Renal cortex interstitium (tissue), 15 donors: ENCODE measurements around the gene UQCR11. TPM values are rescaled to one million over a fixed set of nuclear protein-coding genes. Genes with fewer than 3 reads are reported as not detected.

Source experiments
- DNase-seq, 11 donors: peaks; one replicate each; pipeline ENCODE4 v3.0.0-alpha.2; 2013; ENCODE audit warnings: low read depth in 9 of 11, low spot score in 4 of 11; ENCODE audit errors: extremely low read depth in 1 of 11
- long read RNA-seq, 16 experiments: transcript quantifications; one replicate each; lab custom pipeline, GENCODE V29; 2026
- polyA plus RNA-seq, 3 donors: library from polyadenylated mRNA; unstranded; fragments of 120-200 nt; gene quantifications; one replicate each; pipeline ENCODE4 v1.2.1, GENCODE V29; 2013; ENCODE audit not compliant: insufficient read length in 3 of 3

Gene UQCR11
- 100 to 1,000 TPM in 2 of 3 donors, 10 to 100 TPM in 1; 86.1 to 129 (median 121) TPM for polyA plus RNA-seq
- long read RNA-seq, donor 1, transcript UQCR11-203 (3 exons, 1,324 nt) = major isoform, 220 of 293 reads
- long read RNA-seq, donor 1, partial matches to known transcripts = 69 of 293 reads
- long read RNA-seq, donor 1, other reads (novel, unspliced or antisense) = 0 of 293 reads
- long read RNA-seq, donor 2, transcript UQCR11-203 (3 exons, 1,324 nt) = major isoform, 274 of 348 reads
- long read RNA-seq, donor 2, partial matches to known transcripts = 73 of 348 reads
- long read RNA-seq, donor 2, other reads (novel, unspliced or antisense) = 0 of 348 reads
- long read RNA-seq, donor 3, transcript UQCR11-203 (3 exons, 1,324 nt) = major isoform, 331 of 387 reads
- long read RNA-seq, donor 3, partial matches to known transcripts = 55 of 387 reads
- long read RNA-seq, donor 3, other reads (novel, unspliced or antisense) = 0 of 387 reads
- long read RNA-seq, donor 4, transcript UQCR11-203 (3 exons, 1,324 nt) = major isoform, 235 of 265 reads
- long read RNA-seq, donor 4, partial matches to known transcripts = 26 of 265 reads
- long read RNA-seq, donor 4, other reads (novel, unspliced or antisense) = 0 of 265 reads
- long read RNA-seq, donor 5 = 0 reads
- long read RNA-seq, donor 6, transcript UQCR11-203 (3 exons, 1,324 nt) = major isoform, 237 of 294 reads
- long read RNA-seq, donor 6, partial matches to known transcripts = 56 of 294 reads
- long read RNA-seq, donor 6, other reads (novel, unspliced or antisense) = 0 of 294 reads
- long read RNA-seq, donor 7, transcript UQCR11-201 (2 exons, 753 nt) = minor isoform, 7 of 441 reads
- long read RNA-seq, donor 7, transcript UQCR11-203 (3 exons, 1,324 nt) = major isoform, 369 of 441 reads
- long read RNA-seq, donor 7, partial matches to known transcripts = 65 of 441 reads
- long read RNA-seq, donor 7, other reads (novel, unspliced or antisense) = 0 of 441 reads
- long read RNA-seq, donor 8 = 0 reads
- long read RNA-seq, donor 9, transcript UQCR11-203 (3 exons, 1,324 nt) = major isoform, 221 of 260 reads
- long read RNA-seq, donor 9, partial matches to known transcripts = 37 of 260 reads
- long read RNA-seq, donor 9, other reads (novel, unspliced or antisense) = 0 of 260 reads
- long read RNA-seq, donor 10, transcript UQCR11-201 (2 exons, 753 nt) = minor isoform, 6 of 412 reads
- long read RNA-seq, donor 10, transcript UQCR11-203 (3 exons, 1,324 nt) = major isoform, 344 of 412 reads
- long read RNA-seq, donor 10, partial matches to known transcripts = 61 of 412 reads
- long read RNA-seq, donor 10, other reads (novel, unspliced or antisense) = 0 of 412 reads
- long read RNA-seq, donor 11, transcript UQCR11-203 (3 exons, 1,324 nt) = major isoform, 158 of 175 reads
- long read RNA-seq, donor 11, partial matches to known transcripts = 14 of 175 reads
- long read RNA-seq, donor 11, other reads (novel, unspliced or antisense) = 0 of 175 reads
- long read RNA-seq, donor 12, transcript UQCR11-203 (3 exons, 1,324 nt) = major isoform, 160 of 209 reads
- long read RNA-seq, donor 12, partial matches to known transcripts = 49 of 209 reads
- long read RNA-seq, donor 12, other reads (novel, unspliced or antisense) = 0 of 209 reads
- long read RNA-seq, donor 13 = 0 reads
- long read RNA-seq, donor 14, transcript UQCR11-203 (3 exons, 1,324 nt) = major isoform, 335 of 391 reads
- long read RNA-seq, donor 14, partial matches to known transcripts = 48 of 391 reads
- long read RNA-seq, donor 14, other reads (novel, unspliced or antisense) = 7 of 391 reads
- long read RNA-seq, donor 15, transcript UQCR11-203 (3 exons, 1,324 nt) = major isoform, 86 of 107 reads
- long read RNA-seq, donor 15, partial matches to known transcripts = 17 of 107 reads
- long read RNA-seq, donor 15, other reads (novel, unspliced or antisense) = 0 of 107 reads
- long read RNA-seq, donor 16, transcript UQCR11-203 (3 exons, 1,324 nt) = major isoform, 488 of 533 reads
- long read RNA-seq, donor 16, partial matches to known transcripts = 42 of 533 reads
- long read RNA-seq, donor 16, other reads (novel, unspliced or antisense) = 0 of 533 reads

DNA sequence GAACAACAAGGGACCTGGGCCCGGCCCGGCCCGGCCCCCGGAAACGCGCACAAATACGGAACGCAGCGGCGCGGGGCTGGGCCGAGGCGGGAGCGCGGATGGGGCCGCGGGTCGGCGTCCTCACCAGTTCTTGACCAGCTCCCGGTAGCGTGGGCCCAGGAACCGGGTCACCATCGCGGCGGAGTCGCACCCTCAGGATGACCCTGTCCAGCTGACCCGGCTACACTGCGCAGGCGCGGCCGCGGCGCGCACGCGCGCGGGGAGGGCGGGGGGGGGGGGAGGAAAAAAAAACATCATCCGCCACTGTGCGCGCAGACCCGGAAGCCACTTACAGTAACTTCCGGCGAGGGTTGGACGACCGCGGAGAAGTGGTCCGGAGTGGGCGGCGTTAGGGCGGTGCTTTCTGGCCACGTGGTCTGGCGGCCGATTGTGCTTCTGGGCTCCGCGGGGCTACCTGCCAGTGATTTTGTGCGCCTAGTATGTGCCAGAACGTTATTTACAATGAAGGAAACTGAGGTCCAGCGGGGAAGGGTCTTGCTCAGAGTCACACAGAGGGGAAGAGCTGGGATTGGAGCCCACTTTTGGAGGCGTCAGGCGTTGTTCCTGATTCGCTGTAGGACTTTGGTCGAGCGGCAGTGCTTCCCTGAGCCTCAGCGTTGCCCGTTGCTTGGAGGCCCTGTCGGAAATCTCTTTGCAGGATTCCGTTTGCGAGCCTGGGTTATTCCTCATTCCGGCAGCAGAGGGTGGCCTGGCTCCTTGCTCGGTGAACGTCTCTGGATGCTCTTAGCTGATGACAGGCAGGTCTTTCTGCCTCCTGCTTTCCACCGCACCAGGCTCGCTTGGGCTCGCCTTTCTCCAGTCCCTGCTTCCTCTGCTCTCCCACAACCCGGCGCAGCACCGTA lies at the start of gene UQCR11:
TSS of gene UQCR11 (minus strand) at position 227 of the 902 bp plus-strand sequence. CDS start at position 174, 53 bp downstream.
- DNase-seq = peak; percentile 86 to 93 (median 91)

DNA sequence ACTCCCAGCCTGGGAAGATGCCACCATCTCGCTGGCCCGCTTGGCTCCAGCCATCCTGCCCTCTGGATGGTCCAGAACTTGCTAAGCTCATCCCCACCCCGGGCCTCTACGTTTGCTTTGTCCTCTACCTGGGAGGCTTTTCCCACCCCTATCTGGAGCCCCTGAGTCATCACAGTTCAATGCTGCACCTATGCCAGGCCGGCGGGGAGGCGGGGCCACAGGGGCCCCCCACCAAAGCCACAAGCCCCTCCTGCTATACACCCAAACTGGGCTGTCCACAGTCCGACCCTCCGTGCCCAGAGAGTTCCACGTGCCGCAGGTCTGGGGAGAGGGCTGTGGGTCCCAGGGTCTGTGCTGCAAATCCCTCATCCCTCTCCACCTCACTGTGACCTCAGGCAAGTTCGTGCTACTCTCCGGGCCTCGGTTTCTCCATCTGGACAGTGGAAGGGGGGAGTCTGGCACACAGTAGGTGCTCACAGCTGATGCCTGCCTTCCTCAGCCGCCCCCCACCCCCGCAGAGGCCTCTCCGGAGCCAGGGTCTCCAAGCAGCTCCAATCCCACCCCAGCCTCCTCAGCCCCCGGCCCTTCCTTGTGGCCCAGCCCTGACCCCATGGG lies 49.0 kb upstream of the UQCR11 start:
- no peak for DNase-seq

DNA sequence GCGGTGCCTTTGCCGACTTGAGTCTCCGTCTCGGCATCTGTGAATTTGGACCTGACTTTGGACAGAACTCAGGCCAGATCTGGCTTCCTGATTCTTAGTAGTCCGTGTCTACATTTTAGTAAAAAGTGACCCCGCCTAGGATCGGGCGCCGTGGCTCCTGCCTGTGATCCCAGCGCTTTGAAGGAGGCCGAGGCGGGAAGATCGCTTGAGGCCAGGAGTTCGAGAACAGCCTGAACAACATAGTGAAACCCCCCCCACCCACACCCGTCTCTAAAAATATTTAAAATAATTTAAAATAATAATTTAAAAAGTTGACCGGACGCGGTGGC lies 48.0 kb upstream of the UQCR11 start:
- DNase-seq = no peak

DNA sequence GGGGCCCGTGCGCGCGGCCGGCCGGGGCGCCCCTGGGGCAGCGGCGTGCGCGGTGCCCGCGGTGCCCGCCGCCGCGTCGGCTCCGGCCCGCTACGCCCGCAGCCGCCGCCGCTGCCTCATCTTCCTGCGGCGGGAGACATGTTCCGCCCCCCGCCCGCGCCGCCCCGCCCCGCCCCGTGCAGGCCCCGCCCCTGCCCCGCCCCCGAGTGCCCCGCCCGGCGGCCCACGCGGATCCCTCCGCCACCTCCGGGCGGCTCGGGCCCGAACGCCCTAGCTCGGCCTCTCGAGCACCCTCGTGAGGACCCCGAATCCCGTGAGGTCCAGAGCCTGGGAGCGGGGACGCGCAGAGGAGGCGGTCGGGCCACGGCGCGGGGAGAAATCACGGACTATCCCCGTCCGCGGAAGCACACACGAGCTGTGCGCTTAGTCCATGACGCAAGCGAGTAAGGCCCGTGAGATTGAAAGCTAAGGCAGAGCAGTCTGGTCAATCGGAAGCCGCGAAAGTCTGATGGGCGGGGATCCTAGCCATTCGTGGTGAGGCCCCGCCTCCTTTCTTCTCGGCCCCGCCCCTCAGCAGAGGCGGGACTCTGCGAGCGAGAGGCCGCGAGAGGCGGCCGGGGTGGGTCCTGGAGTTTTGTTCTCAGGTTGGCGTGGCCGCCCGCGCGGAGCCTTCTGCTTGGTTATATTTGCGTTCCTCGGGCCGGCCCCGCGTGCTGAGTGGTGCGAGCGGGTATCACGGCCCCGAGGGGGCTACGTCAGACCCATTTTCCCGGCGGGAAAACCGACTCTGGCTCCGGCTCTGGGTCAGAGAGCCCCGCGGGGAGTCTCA lies 47.4 kb upstream of the UQCR11 start, which contains the start of gene TCF3:
TSS of gene TCF3 (minus strand) at position 145 of the 829 bp plus-strand sequence. CDS start 2,367 bp downstream, outside the sequence.
- peak; percentile 95 to 99 (median 98) for DNase-seq

DNA sequence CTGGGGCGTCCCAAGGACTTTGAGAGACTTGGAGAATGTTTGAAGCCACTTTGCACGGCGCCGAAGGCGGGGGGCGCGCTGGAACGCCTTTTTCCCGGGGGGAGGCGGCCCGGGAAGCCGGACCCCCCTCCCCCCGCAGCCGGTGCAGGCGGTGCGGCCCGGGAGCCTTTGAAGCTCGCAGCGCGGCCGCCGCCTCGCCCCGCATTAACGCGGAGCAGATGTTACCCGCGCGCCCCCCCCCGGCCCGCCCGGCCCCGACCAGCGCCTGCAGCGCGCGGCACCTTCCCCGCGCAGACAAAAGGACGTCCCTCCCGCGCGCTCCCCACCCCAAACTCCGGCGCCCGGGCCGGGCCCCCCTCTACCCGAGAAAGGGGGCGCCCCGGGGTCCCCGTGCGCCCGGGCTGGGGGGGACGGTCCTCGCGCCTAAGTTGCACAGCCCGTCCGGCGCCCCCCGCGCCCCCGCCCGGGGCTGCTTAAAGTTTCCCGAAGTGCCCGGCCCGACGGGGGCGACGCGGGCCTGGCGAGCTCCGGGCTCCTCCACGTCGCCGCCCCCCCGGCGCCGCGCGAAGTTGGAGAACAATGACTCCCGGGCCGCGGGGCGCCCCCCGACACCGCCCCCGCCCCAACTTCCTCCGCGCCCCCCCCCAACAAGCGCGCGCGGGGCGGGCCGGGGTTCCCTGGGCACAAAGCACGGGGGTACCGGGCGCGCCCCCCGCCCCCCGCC lies 46.5 kb upstream of the UQCR11 start:
- peak in 1 of 11 donors; percentile 43 for DNase-seq

DNA sequence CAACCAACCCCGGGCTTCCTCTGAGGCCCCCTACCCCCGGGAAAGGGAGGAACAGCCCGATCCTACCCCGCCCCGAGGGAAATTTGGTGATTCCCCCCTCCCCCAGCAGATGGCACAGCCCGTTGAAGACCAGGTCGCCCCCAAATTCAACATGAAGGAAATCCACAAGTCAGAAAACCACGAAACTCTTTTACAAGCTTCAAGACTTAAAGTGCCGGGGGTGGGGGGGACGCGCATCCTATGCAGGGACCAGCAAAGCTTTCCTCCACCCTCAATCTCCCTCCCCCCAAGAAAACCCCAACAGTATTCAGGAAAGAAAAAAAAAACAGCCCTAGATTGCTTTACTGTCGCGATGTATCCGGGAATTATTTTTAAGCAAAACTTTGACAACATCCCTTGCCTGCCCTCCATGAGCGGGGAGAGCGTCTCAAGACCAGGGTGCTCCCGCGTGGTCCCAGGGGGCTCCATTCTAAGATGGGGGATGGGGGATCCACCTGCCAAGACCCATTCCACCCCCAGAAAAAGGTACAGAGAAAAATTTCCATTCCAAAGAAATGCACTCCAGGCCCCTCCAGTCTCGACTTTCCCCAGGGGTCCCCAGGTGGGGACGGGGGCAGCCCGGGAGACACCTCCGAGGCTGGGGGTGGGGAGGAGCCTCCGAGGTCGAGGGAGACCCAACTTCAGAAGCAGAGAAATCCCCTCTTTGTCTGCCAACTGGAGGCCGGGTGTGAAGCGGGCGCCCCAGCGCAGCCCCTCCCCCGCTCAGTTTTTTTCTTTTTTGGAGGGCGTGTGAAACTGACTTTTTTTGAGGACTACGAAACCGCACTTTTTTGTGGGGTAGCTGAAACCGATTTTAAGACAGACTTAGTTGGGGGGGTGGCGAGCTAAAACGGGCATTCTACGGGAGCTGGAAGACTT lies 45.6 kb upstream of the UQCR11 start:
- DNase-seq = peak in 2 of 11 donors; percentile 39 to 48

DNA sequence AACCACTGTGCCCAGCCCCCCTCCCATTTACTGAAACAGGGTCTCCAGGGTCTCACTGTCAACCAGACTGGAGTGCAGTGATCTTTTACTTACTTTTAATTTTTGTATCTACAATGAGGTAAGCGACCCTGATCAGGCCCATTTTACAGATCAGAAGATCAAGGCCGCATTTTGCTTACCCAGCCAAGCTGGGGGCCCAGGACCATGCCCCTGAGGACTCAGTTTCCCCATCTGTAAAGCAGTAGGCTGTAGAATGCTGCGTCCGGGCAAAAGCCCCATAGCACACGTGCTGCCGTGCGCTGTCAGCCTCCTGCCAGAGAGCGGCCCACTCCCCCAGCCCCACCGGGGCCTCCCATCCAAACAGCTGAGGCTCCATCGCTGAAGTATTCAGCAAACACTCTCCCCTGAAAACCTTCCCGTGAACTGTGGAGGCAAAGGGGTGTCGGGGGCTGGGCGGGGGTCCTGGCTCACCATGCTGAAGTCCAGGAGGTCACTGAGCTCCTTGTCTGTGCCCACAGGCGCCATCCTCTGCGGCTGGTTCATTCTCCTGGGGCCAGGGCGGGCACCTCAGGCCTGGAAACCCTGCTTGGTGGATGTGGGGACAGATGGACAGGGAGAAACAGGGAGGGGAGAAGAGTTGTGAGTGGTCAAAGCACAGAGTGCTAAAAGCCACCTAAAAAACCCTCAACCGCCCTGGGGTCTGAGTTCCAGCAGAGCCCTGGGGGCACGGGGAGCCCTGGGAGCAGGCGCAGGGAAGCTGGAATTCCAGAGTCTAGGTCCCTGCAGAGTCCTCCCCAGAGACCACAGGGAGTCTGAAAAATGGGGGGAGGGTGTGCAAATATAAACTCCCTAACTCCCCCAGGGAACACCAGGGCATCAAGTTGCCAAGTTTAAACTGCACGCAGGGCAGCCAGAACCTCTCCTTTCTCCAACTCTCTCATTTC lies 44.7 kb upstream of the UQCR11 start:
- no peak for DNase-seq

DNA sequence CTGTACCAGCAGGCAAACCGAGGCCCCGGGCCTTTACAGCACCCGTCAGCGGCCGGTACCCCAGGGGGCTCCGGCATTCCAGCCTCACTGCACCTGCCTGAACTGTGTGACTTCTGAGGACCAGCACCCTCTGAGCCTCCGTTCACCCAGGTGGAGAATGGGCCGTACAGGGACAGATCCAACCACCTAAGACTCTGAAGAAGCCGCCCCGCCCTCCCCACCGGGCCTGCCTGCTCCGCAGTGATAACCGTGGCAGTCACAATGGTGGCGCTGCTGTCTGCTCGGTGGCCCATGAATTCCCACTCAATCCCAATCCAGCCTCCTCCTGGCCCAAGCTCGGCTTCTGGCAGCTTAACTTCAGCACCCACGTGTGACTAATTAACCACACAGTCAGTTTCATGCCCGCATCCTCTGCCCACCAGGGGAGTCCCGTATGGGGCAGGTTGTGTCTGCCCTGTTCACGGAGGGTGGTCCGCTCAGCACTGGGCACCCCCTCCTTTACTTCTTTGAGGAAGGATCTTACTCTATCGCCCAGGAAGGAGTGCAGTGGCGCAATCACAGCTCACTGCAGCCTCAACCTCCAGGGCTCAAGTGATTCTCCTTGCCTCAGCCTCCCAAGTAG lies 43.8 kb upstream of the UQCR11 start:
- no peak for DNase-seq

DNA sequence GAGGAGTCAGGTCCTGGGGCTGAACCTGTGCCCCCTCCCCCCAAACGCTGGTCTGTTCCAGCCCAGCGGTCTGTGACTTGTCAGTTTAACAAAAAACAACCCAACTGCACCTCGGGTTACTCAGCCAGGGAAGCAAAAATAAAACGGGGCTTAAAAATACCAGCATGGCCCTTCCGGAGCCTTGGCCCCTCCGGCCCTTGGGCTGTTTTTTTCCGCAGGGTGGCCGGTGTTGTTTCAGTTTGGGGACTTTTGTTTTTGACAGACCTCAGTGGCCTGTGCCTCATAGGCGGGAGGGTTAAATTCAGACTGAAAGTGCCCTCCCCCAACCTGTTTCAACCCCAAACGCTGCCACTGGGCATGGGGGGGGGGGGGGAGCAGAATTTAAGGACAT lies 43.2 kb upstream of the UQCR11 start:
- DNase-seq = no peak

DNA sequence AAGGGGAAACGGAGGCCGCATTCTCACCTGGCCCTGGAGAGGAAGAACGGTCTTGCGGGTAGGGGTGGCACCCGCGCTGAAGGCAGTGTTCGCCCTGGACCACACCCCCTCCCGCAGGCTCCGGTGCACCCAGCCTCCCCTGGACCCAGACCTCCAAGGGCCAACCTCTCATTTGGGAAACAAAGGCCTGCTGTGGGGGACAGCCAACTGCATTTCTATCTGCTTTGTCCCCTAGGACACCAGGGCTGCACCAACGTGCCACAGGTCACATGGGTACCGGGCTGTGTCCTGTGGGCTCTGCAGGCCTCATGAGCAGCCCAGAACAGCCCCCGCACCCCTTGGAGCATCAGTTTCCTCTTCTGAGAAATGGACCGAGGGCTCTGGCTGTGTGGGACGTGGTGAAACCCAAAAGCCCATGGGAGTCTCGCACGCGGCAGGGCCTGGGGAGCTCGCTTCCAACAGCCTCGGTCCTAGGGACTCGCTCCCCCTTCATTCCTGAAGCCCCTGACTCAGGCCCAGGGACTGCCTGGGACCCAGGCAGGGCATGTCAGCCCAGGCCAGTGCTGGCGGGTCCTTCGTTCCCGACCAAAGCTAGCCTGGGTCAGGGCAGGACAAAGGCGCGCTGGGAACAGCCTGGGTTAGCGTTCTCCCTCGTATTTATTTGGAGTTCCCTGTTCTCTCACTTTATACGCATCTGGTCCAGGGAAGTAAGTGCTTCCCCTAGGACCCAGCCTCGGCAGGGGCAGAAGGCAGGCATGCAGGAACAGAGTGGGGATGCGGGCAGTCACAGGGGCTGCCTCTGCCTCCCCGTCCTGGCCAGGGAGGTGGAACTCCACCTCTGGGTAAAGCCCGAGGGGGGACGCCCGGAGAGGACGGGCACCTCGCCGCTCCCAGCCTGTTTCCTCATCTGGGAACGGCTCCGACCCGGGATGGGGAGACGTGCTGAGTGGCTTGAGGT lies 42.5 kb upstream of the UQCR11 start:
- no peak for DNase-seq
